Muscle layer of colon (tissue), 2 donors: ENCODE measurements around the gene KMO.

Experiments used
- H3K27ac ChIP-seq: one replicate; pipeline ENCODE4 v1.7.0; 2013; ENCODE audit warnings: low read depth, mild to moderate bottlenecking, low read length, moderate library complexity
- H3K27me3 ChIP-seq, 2 donors: one replicate each; pipeline ENCODE4 v1.7.0; 2013; ENCODE audit warnings: low read length in 2 of 2, mild to moderate bottlenecking in 2 of 2; ENCODE audit not compliant: insufficient read depth in 2 of 2, control insufficient read depth in 1 of 2
- H3K36me3 ChIP-seq: one replicate; pipeline ENCODE4 v1.7.0; 2013; ENCODE audit warnings: mild to moderate bottlenecking, low read length; ENCODE audit not compliant: insufficient read depth
- H3K4me1 ChIP-seq: one replicate; pipeline ENCODE4 v1.7.0; 2013; ENCODE audit warnings: mild to moderate bottlenecking, low read length; ENCODE audit not compliant: insufficient read depth
- H3K4me3 ChIP-seq, 2 donors: one replicate each; pipeline ENCODE4 v1.7.0; 2013; ENCODE audit warnings: low read length in 2 of 2, low read depth in 1 of 2, mild to moderate bottlenecking in 1 of 2, moderate library complexity in 1 of 2
- H3K9ac ChIP-seq: one replicate; pipeline ENCODE4 v1.7.0; 2013; ENCODE audit warnings: low read length
- H3K9me3 ChIP-seq: one replicate; pipeline ENCODE4 v1.7.0; 2013; ENCODE audit warnings: mild to moderate bottlenecking, low read length
- donor health status: abdominal sarcoma.
- donor health status: Adenocarcinoma of cecum.

The KMO gene

GRCh38 chr1:241519308-241520079 is 12.7 kb upstream of the KMO start, which contains the start of gene FH:
Gene FH, minus strand, starts transcription at chr1:241519755. Its CDS starts 33 bp downstream, at chr1:241519722.
- Histone ChIP-seq H3K9me3 (no peaks in the 10 kb centered on the region), H3K36me3 (no peaks in the 10 kb centered on the region), H3K27ac (peak within 1 kb of the TSS; percentile 66), H3K9ac (peak within 1 kb of the TSS; percentile 60), H3K27me3 (no peaks in the 10 kb centered on the region), H3K4me3 (peak within 1 kb of the TSS; percentile 61 to 74), H3K4me1 (peaks cover 8% of the 10 kb centered on the region)

DNA sequence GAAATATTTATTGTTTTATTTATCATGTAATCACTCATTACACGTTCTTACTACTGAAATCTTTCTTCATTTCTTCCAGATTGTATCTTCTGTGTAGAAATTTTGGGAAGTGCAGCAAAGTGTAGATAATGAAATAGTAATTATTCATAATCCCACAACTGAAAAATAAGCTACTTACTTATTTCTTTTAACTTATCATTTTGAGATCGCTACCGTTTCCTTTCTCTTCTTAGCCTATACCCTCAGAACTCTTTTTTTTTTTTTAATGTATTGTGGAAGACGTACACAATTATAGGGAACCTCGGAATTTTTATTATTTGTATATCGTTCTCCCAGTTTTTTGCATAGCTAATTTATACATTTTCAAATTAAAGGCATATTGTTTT is 12.1 kb upstream of the KMO start:
- Histone ChIP-seq H3K36me3 (no peaks in the 10 kb centered on the region), H3K27ac (no peak overlapping the region), H3K4me1 (peaks cover 8% of the 10 kb centered on the region), H3K9ac (peak overlapping the region; percentile 38), H3K9me3 (no peaks in the 10 kb centered on the region), H3K27me3 (no peaks in the 10 kb centered on the region), H3K4me3 (peak overlapping the region in 1 of 2 donors; percentile 74)

GRCh38 chr1:241521718-241522117 is 10.5 kb upstream of the KMO start:
- Histone ChIP-seq H3K27ac (no peak overlapping the region), H3K4me1 (peaks cover 8% of the 10 kb centered on the region), H3K27me3 (no peaks in the 10 kb centered on the region), H3K9ac (no peak overlapping the region), H3K4me3 (no peak overlapping the region), H3K36me3 (no peaks in the 10 kb centered on the region), H3K9me3 (no peaks in the 10 kb centered on the region)

- no peak overlapping the region for H3K9ac ChIP-seq
- no peaks in the 10 kb centered on the region for H3K4me1 ChIP-seq
- H3K27ac ChIP-seq, result no peak overlapping the region
Observed at GRCh38 chr1:241525026-241525425, 7.2 kb upstream of the KMO start.

GRCh38 chr1:241527146-241527545 is 5.0 kb upstream of the KMO start:
- Histone ChIP-seq H3K4me3 (no peak overlapping the region), H3K9me3 (no peaks in the 10 kb centered on the region), H3K27me3 (no peaks in the 10 kb centered on the region), H3K36me3 (no peaks in the 10 kb centered on the region), H3K4me1 (no peaks in the 10 kb centered on the region), H3K27ac (no peak overlapping the region), H3K9ac (no peak overlapping the region)

More at GRCh38 chr1:241525026-241525425, 7.2 kb upstream of the KMO start:
- H3K36me3 ChIP-seq, result no peaks in the 10 kb centered on the region
- H3K4me3 ChIP-seq, result no peak overlapping the region
- no peaks in the 10 kb centered on the region for H3K27me3 ChIP-seq
- no peaks in the 10 kb centered on the region for H3K9me3 ChIP-seq

DNA sequence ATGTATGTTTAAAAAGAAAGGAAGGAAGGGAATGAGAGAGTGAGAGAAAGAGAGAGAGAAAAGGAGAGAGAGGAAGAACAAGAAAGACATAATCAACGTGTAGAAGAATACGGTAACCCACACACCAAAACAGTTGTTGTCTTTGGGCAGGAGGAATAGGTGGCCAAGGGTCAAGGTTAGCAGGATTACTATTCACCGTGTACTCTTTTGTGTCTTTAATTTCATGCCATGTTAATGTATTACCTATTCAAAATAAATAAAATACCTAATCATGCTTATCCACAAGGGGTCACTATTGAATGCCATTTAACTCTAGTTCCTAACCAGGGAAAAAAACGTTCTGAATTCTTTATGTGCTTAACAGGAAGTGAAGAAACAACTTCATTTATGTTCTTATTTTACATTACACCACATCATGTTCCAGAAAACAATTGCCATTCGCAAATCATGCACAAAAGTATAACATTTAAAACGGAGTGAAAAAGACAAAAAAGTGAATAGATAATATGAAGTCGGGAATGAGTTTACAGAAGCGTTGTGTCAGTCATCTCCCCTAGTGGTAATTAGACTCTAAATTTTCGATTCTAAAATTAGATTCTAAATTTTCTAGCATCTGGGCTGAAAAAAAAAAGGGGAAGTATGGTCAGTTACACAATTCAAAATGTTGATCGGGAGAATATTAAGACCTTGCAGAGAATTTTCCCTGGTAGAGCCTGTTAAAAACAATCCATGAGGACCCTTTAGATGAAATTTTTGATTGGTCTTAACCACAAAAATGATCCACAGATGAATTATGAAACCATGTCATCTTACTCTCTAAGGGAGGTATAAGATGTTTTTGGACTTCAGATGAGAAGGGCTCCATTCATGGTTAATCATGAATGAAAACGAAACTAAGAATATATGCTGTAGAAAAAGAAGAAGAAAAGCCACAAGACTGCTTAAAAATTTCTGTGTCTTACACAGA is 700 bp upstream of the KMO start:
- H3K27me3 ChIP-seq, result no peaks in the 10 kb centered on the region
- H3K4me1 ChIP-seq, result no peaks in the 10 kb centered on the region
- H3K36me3 ChIP-seq, result no peaks in the 10 kb centered on the region
- no peaks in the 10 kb centered on the region for H3K9me3 ChIP-seq
- no peak overlapping the region for H3K9ac ChIP-seq
- peak overlapping the region; percentile 34 to 61 for H3K4me3 ChIP-seq
- H3K27ac ChIP-seq, result no peak overlapping the region

GRCh38 chr1:241532864-241533263 is 686 bp downstream of the KMO start:
- Histone ChIP-seq H3K4me1 (no peaks in the 10 kb centered on the region), H3K4me3 (no peak overlapping the region), H3K9ac (no peak overlapping the region), H3K27ac (no peak overlapping the region), H3K9me3 (no peaks in the 10 kb centered on the region), H3K27me3 (no peaks in the 10 kb centered on the region), H3K36me3 (no peaks in the 10 kb centered on the region)

- Histone ChIP-seq H3K4me1 (no peaks in the 10 kb centered on the region), H3K4me3 (no peak overlapping the region), H3K9ac (no peak overlapping the region), H3K36me3 (no peaks in the 10 kb centered on the region), H3K27ac (no peak overlapping the region), H3K9me3 (no peaks in the 10 kb centered on the region), H3K27me3 (no peaks in the 10 kb centered on the region)
Observed at GRCh38 chr1:241533326-241534115, 1.3 kb downstream of the KMO start.

DNA sequence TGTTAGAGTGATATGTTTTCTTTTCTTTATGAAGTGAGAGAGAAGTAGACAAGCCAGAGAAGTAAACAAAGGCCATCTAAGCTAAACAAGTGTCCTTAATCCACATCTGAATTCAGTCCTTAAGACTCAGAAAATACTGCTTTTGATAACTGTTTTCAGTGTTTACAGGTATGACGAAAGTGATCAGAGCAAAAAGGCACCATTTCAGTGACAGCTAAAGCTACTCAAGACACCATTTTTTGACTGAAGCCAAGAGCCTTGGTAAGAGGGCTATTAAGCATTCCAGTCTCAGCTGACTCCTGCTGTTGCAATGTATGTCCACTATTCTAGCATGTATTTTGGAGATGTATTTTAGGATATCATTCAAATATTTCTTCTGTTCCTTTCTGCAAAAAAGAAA is 4.1 kb downstream of the KMO start:
- Histone ChIP-seq H3K27me3 (no peaks in the 10 kb centered on the region), H3K27ac (no peak overlapping the region), H3K9me3 (no peaks in the 10 kb centered on the region), H3K4me3 (no peak overlapping the region), H3K36me3 (no peaks in the 10 kb centered on the region), H3K4me1 (no peaks in the 10 kb centered on the region), H3K9ac (no peak overlapping the region)

DNA sequence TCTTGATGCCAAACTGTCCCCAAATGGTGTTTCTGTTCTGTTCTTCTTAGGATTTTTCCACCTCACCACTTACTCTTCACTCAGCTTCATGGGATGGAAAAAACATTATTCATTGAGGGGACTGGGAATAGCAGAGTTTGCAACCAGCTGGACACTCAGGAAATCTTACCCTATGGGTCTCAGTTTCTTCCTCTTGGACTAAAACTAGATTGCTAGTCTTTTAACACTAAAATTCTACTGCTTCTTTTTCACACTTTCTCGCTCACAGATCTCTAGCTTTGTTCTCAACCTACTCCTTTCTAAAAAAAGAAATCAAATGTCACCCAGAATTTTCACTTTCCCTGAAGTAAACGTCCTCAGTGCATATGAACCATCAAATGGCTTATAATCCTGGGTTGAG is 4.8 kb downstream of the KMO start:
- no peak overlapping the region for H3K27ac ChIP-seq
- H3K27me3 ChIP-seq, result no peaks in the 10 kb centered on the region
- H3K4me1 ChIP-seq, result no peaks in the 10 kb centered on the region
- H3K36me3 ChIP-seq, result no peaks in the 10 kb centered on the region
- no peaks in the 10 kb centered on the region for H3K9me3 ChIP-seq
- H3K9ac ChIP-seq, result no peak overlapping the region
- H3K4me3 ChIP-seq, result no peak overlapping the region
